CD4-positive, CD25-positive, alpha-beta regulatory T cell (primary cell): Measurements from ENCODE around the gene RELL2. TPM values are rescaled to one million over a fixed set of nuclear protein-coding genes. Genes with fewer than 3 reads are reported as not detected.

Experiments
- ATAC-seq, 2 donors: fragments of 150-1000 bp; cut with Tn5 transposase; one replicate each; pipeline ENCODE4 v1.10.0; 2021; ENCODE audit warnings: low read depth in 2 of 2, moderate number of reproducible peaks in 2 of 2, moderate library complexity in 1 of 2
- DNase-seq, 3 donors: peaks; one replicate each; pipeline versions ENCODE4 v3.0.0 to v3.0.0-alpha.2; 2012 to 2022; ENCODE audit warnings: mixed read lengths in 1 of 3
- H3K27ac ChIP-seq: one replicate; pipeline ENCODE4 v1.7.0; 2013; ENCODE audit warnings: mild to moderate bottlenecking, low read length; ENCODE audit not compliant: insufficient read depth, poor library complexity, severe bottlenecking
- H3K27me3 ChIP-seq: one replicate; pipeline ENCODE4 v1.7.0; 2013; ENCODE audit warnings: low read length; ENCODE audit not compliant: control insufficient read depth, insufficient read depth
- H3K36me3 ChIP-seq: one replicate; pipeline ENCODE4 v1.7.0; 2013; ENCODE audit warnings: mild to moderate bottlenecking, low read length, moderate library complexity; ENCODE audit not compliant: control insufficient read depth, insufficient read depth
- H3K4me1 ChIP-seq: 2 replicates; pipeline ENCODE4 v1.7.0; 2013; ENCODE audit warnings: mild to moderate bottlenecking, low read length; ENCODE audit not compliant: insufficient read depth, control insufficient read depth, poor library complexity, severe bottlenecking
- H3K4me3 ChIP-seq: one replicate; pipeline ENCODE4 v1.7.0; 2013; ENCODE audit warnings: low read depth, mild to moderate bottlenecking, low read length, moderate library complexity
- H3K9me3 ChIP-seq, 2 experiments: 1 replicate in 1 of 2; 2 replicates in 1 of 2; pipeline ENCODE4 v1.7.0; 2013; ENCODE audit warnings: low read length in 2 of 2, mild to moderate bottlenecking in 1 of 2, moderate library complexity in 1 of 2; ENCODE audit not compliant: control insufficient read depth in 2 of 2
- H3K27ac Mint-ChIP-seq, 3 donors: one replicate each; pipeline ENCODE4 v1.8.0; 2020 to 2022; ENCODE audit warnings: mild to moderate bottlenecking in 3 of 3, mixed read lengths in 3 of 3, moderate library complexity in 2 of 3
- H3K27me3 Mint-ChIP-seq: one replicate; pipeline ENCODE4 v1.8.0; 2022; ENCODE audit warnings: mild to moderate bottlenecking, mixed read lengths
- H3K36me3 Mint-ChIP-seq: one replicate; pipeline ENCODE4 v1.8.0; 2020; ENCODE audit warnings: mixed read lengths
- H3K4me1 Mint-ChIP-seq, 4 donors: one replicate each; pipeline ENCODE4 v1.8.0; 2020 to 2022; ENCODE audit warnings: mixed read lengths in 4 of 4, mild to moderate bottlenecking in 1 of 4
- H3K4me3 Mint-ChIP-seq, 4 donors: one replicate each; pipeline ENCODE4 v1.8.0; 2020 to 2022; ENCODE audit warnings: mild to moderate bottlenecking in 4 of 4, mixed read lengths in 4 of 4, moderate library complexity in 3 of 4
- H3K9me3 Mint-ChIP-seq, 7 donors: one replicate each; pipeline ENCODE4 v1.8.0; 2020 to 2022; ENCODE audit warnings: mixed read lengths in 7 of 7, mild to moderate bottlenecking in 3 of 7, moderate library complexity in 2 of 7
- polyA plus RNA-seq, 4 donors: library from polyadenylated mRNA; unstranded; fragments of 300-500 nt; fragmentation: Illumina TruSeq; gene quantifications; one replicate each; pipeline ENCODE4 v1.2.3, GENCODE V29; 2021
- total RNA-seq: library from RNA; stranded (reverse); gene quantifications from one replicate; pipeline ENCODE4 v1.2.3, GENCODE V29; 2022

RELL2 gene
- total and polyA plus RNA-seq, 5 donors from 2014 or later: 2.4 to 20.5 (median 3.8) TPM

GRCh38 chr5:141636106-141636412 is 738 bp upstream of the RELL2 start:
- Mint-ChIP-seq H3K27me3 (no peaks in the 10 kb centered on the region), H3K9me3 (peaks cover 0 to 2% (median 0%) of the 10 kb centered on the region in 7 donors), H3K4me3 (peak overlapping the region; percentile 94 to 99 (median 97)), H3K4me1 (peaks cover 24 to 54% (median 37%) of the 10 kb centered on the region in 4 donors), H3K27ac (peak overlapping the region in 2 of 3 donors; percentile 91 to 96), H3K36me3 (peaks cover 9% of the 10 kb centered on the region)
- H3K9me3 ChIP-seq: no peaks in the 10 kb centered on the region
- no peak for ATAC-seq
- H3K27ac ChIP-seq: peak overlapping the region; percentile 85
- peaks cover 7% of the 10 kb centered on the region for H3K36me3 ChIP-seq
- H3K4me3 ChIP-seq: peak overlapping the region; percentile 88
- DNase-seq: no peak
- peaks cover 53% of the 10 kb centered on the region for H3K4me1 ChIP-seq
- H3K27me3 ChIP-seq: no peaks in the 10 kb centered on the region

GRCh38 chr5:141637123-141637766 is 448 bp downstream of the RELL2 start:
- H3K9me3 Mint-ChIP-seq: peaks cover 0 to 2% (median 0%) of the 10 kb centered on the region in 7 donors
- DNase-seq (peak; percentile 53 to 77 (median 66)), ATAC-seq (peak; percentile 54)
- H3K27ac ChIP-seq: peak overlapping the region; percentile 85
- no peaks in the 10 kb centered on the region for H3K27me3 ChIP-seq
- H3K4me1 Mint-ChIP-seq: peaks cover 17 to 52% (median 39%) of the 10 kb centered on the region in 4 donors
- H3K27ac Mint-ChIP-seq: peak overlapping the region; percentile 95 to 96 (median 96)
- H3K4me1 ChIP-seq: peaks cover 53% of the 10 kb centered on the region
- H3K36me3 ChIP-seq: peaks cover 11% of the 10 kb centered on the region
- no peaks in the 10 kb centered on the region for H3K9me3 ChIP-seq
- H3K4me3 ChIP-seq: peak overlapping the region; percentile 66
- no peaks in the 10 kb centered on the region for H3K27me3 Mint-ChIP-seq
- H3K4me3 Mint-ChIP-seq: peak overlapping the region; percentile 92 to 99 (median 95)
- peaks cover 11% of the 10 kb centered on the region for H3K36me3 Mint-ChIP-seq

GRCh38 chr5:141637767-141638419 is 1.1 kb downstream of the RELL2 start:
- Mint-ChIP-seq H3K4me1 (peaks cover 17 to 46% (median 34%) of the 10 kb centered on the region in 4 donors), H3K27me3 (no peaks in the 10 kb centered on the region), H3K9me3 (peaks cover 0 to 2% (median 0%) of the 10 kb centered on the region in 7 donors), H3K27ac (peak overlapping the region; percentile 95 to 96 (median 96)), H3K36me3 (peaks cover 15% of the 10 kb centered on the region), H3K4me3 (peak overlapping the region; percentile 92 to 99 (median 95))
- Histone ChIP-seq H3K36me3 (peaks cover 12% of the 10 kb centered on the region), H3K4me1 (peaks cover 48% of the 10 kb centered on the region), H3K9me3 (no peaks in the 10 kb centered on the region), H3K27ac (peak overlapping the region; percentile 85), H3K27me3 (no peaks in the 10 kb centered on the region), H3K4me3 (peak overlapping the region; percentile 66)
- DNase-seq (peak; percentile 39 to 82 (median 59)), ATAC-seq (peak; percentile 40 to 42)

- Mint-ChIP-seq H3K4me3 (peak overlapping the region; percentile 92 to 99 (median 95)), H3K27ac (peak overlapping the region; percentile 94 to 96 (median 95)), H3K27me3 (no peaks in the 10 kb centered on the region), H3K36me3 (peaks cover 16% of the 10 kb centered on the region), H3K9me3 (no peaks in the 10 kb centered on the region), H3K4me1 (peaks cover 17 to 45% (median 32%) of the 10 kb centered on the region in 4 donors)
- no peak overlapping the region for H3K27ac ChIP-seq
- H3K4me1 ChIP-seq: peaks cover 43% of the 10 kb centered on the region
- H3K27me3 ChIP-seq: no peaks in the 10 kb centered on the region
- DNase-seq (no peak), ATAC-seq (no peak)
- H3K36me3 ChIP-seq: peaks cover 15% of the 10 kb centered on the region
- H3K9me3 ChIP-seq: no peaks in the 10 kb centered on the region
- no peak overlapping the region for H3K4me3 ChIP-seq
These were observed 2.0 kb downstream of the RELL2 start for GRCh38 chr5:141638771-141639170.

- H3K27ac Mint-ChIP-seq: peak overlapping the region in 1 of 3 donors; percentile 96
- H3K36me3 Mint-ChIP-seq: peaks cover 13% of the 10 kb centered on the region
These were observed 2.7 kb downstream of the RELL2 start for GRCh38 chr5:141639357-141640050.

GRCh38 chr5:141640051-141640415 is 3.2 kb downstream of the RELL2 start:
- ATAC-seq (no peak), DNase-seq (no peak)
- H3K36me3 ChIP-seq: peaks cover 25% of the 10 kb centered on the region
- H3K27me3 ChIP-seq: no peaks in the 10 kb centered on the region
- peaks cover 7 to 32% (median 21%) of the 10 kb centered on the region in 4 donors for H3K4me1 Mint-ChIP-seq
- H3K27ac Mint-ChIP-seq: no peak overlapping the region
- H3K9me3 ChIP-seq: no peaks in the 10 kb centered on the region
- no peaks in the 10 kb centered on the region for H3K9me3 Mint-ChIP-seq
- peak overlapping the region in 1 of 4 donors; percentile 46 for H3K4me3 Mint-ChIP-seq
- H3K36me3 Mint-ChIP-seq: peaks cover 16% of the 10 kb centered on the region
- H3K27me3 Mint-ChIP-seq: no peaks in the 10 kb centered on the region
- H3K4me3 ChIP-seq: no peak overlapping the region
- no peak overlapping the region for H3K27ac ChIP-seq
- peaks cover 31% of the 10 kb centered on the region for H3K4me1 ChIP-seq

More at GRCh38 chr5:141639357-141640050, 2.7 kb downstream of the RELL2 start:
- Histone ChIP-seq H3K4me1 (peaks cover 36% of the 10 kb centered on the region), H3K4me3 (no peak overlapping the region), H3K27ac (no peak overlapping the region), H3K9me3 (no peaks in the 10 kb centered on the region), H3K27me3 (no peaks in the 10 kb centered on the region), H3K36me3 (peaks cover 22% of the 10 kb centered on the region)
- Mint-ChIP-seq H3K4me1 (peaks cover 10 to 37% (median 25%) of the 10 kb centered on the region in 4 donors), H3K4me3 (peak overlapping the region in 1 of 4 donors; percentile 99), H3K27me3 (no peaks in the 10 kb centered on the region), H3K9me3 (no peaks in the 10 kb centered on the region)
- no peak for ATAC-seq
- DNase-seq: no peak

- peaks cover 3 to 25% (median 17%) of the 10 kb centered on the region in 4 donors for H3K4me1 Mint-ChIP-seq
- peaks cover 24% of the 10 kb centered on the region for H3K4me1 ChIP-seq
- H3K4me3 Mint-ChIP-seq: peak overlapping the region in 3 of 4 donors; percentile 24 to 46 (median 41)
These were observed 3.9 kb downstream of the RELL2 start for GRCh38 chr5:141640698-141641097.

More at GRCh38 chr5:141640698-141641097, 3.9 kb downstream of the RELL2 start:
- Histone ChIP-seq H3K27me3 (no peaks in the 10 kb centered on the region), H3K9me3 (no peaks in the 10 kb centered on the region), H3K27ac (no peak overlapping the region), H3K36me3 (peaks cover 31% of the 10 kb centered on the region), H3K4me3 (no peak overlapping the region)
- Mint-ChIP-seq H3K27ac (peak overlapping the region; percentile 37 to 79 (median 75)), H3K36me3 (peaks cover 18% of the 10 kb centered on the region), H3K9me3 (no peaks in the 10 kb centered on the region), H3K27me3 (no peaks in the 10 kb centered on the region)
- ATAC-seq: no peak
- no peak for DNase-seq
